Stimulated activated CD4-positive, alpha-beta T cell treated with anti-CD3 and anti-CD28 coated beads, Interleukin-1b, Interleukin-23, amount 100 ng/mL, for 1 hour (primary cell): ENCODE measurements around the gene RTEL1.
"Not testable (repeated sequence)": the region's sequence is repeated elsewhere in the genome, so short reads cannot be mapped to it uniquely, and the experiment has no call there.

Experiments used
- DNase-seq, 2 donors: peaks; one replicate each; pipeline ENCODE4 v3.0.0-alpha.2; 2020; ENCODE audit warnings: low read depth in 2 of 2

RTEL1 gene

DNA sequence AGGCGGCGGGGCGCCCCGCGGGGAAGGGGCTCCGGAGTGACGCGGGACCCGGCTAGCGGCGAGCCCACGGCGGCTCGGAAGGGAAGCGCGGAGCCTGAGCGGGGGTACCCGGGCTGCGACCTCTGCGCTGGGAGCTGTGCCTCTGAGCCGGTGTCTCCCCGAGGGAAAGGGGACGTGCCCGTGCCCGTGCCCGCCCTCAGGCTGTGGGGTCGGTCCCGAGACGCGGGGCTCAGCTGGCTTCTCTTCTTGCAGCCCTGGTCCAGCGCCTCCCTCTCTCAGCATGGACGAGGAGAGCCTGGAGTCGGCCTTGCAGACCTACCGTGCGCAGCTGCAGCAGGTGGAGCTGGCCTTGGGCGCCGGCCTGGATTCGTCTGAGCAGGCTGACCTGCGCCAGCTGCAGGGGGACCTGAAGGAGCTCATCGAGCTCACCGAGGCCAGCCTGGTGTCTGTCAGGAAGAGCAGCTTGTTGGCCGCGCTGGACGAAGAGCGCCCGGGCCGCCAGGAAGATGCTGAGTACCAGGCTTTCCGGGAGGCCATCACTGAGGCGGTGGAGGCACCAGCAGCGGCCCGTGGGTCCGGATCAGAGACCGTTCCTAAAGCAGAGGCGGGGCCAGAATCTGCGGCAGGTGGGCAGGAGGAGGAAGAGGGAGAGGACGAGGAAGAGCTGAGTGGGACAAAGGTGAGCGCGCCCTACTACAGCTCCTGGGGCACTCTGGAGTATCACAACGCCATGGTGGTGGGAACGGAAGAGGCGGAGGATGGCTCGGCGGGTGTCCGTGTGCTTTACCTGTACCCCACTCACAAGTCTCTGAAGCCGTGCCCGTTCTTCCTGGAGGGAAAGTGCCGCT lies 50.4 kb downstream of the RTEL1 start:
- no peak for DNase-seq

DNA sequence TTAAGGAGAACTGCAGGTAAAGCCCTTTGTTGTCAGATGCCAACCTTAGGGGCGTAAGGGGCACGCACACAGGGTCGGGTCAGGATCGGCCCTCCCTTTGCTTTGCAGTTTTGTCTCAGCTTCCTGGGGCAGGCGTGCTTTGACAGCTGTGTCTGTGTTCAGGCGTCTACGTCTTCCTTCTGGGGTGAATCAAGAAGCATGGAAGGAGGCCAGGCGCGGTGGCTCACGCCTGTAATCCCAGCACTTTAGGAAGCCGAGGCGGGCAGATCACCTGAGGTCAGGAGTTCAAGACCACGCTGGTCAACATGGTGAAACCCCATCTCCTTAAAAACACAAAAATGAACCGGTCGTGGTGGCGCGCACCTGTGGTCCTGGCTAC lies 51.0 kb downstream of the RTEL1 start:
- DNase-seq: no peak

DNA sequence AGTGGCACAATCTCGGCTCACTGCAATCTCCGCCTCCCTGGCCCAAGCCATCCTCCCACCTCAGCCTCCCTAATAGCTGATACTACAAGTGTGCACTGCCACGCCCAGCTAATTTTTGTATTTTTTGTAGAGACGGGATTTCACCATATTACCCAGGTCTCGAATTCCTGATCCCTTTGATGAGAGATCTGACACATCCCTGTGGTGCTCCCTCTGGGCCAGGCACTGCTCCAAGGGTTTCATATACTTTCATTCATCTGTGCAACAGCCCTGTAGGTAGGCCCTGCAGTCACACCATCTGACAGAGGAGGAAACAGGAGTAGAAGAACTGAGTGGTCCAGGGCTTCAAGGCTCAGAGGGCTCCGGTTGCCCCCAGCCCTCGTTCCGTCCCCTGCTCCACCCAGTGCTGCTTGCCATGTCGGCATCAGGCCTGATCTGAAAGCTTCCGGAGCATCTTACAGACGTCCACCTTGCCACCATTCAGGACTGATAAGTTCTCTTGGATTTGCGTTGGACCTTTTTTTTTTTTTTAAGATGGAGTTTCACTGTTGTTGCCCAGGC lies 53.1 kb downstream of the RTEL1 start:
- no peak for DNase-seq

DNA sequence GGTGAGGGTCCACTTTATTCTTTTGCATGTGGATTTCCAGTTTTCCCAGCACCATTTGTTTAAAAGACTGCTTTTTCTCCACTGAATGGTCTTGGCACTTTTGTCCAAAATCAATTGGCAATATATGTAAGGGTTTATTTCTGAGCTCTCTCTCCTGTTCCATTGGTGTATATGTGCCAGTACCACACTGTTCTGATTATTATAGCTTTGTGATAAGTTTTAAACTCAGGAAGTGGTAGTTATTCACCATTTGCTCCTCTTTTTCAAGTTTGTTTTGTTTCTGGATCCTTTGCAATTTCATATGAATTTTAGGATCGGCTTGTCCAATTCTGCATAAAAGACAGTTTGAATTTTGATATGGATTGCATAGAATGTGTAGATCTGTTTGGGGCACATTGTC lies 54.1 kb downstream of the RTEL1 start:
- no peak for DNase-seq

DNA sequence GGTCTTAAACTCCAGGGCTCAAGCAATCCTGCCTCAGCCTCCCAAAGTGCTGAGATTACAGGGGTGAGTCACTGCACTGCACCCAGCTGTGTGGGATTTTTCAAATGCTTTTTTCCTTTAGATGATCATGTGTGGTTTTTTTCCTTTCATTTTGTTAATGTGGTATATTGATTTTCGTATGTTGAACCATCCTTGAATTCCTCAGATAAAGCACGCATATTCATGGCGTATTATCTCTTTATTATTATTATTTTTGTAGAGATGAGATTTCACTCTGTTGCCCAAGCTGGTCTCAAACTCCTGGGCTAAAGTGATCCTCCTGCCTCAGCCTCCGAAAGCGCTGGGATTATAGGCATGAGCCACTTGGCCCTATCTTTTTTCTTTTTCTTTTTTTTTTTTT lies 56.7 kb downstream of the RTEL1 start:
- no peak for DNase-seq

DNA sequence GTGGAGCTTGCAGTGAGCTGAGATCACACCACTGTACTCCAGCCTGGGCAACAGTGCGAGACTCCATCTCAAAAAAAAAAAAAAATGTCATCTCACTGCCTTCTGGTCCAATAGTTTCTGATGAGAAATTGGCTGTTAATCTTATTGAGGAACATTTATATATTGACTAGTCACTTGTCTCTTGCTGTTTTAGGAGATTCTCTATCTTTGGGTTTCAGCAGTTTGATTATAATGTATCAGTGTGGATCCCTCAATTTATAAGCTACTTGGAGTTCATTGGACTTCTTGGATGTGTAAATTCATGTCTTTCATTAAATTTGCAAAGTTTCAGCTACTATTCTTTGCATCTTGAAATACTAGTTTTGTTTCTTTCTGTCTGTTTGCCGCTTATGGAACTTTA lies 60.9 kb downstream of the RTEL1 start:
- DNase-seq: no peak

DNA sequence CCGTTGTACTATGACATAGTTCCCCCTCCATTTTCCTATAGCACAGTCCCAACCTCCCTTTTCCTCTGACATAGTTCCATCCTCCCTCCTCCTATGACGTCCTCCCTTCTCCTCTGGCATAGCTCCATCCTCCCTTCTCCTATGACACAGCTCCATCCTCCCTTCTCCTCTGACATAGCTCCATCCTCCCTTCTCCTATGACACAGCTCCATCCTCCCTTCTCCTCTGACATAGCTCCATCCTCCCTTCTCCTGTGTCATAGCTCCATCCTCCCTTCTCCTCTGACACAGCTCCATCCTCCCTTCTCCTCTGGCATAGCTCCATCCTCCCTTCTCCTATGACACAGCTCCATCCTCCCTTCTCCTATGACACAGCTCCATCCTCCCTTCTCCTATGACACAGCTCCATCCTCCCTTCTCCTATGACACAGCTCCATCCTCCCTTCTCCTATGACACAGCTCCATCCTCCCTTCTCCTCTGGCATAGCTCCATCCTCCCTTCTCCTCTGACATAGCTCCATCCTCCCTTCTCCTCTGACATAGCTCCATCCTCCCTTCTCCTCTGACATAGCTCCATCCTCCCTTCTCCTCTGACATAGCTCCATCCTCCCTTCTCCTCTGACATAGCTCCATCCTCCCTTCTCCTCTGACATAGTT lies 65.0 kb downstream of the RTEL1 start:
- not testable (repeated sequence) for DNase-seq

DNA sequence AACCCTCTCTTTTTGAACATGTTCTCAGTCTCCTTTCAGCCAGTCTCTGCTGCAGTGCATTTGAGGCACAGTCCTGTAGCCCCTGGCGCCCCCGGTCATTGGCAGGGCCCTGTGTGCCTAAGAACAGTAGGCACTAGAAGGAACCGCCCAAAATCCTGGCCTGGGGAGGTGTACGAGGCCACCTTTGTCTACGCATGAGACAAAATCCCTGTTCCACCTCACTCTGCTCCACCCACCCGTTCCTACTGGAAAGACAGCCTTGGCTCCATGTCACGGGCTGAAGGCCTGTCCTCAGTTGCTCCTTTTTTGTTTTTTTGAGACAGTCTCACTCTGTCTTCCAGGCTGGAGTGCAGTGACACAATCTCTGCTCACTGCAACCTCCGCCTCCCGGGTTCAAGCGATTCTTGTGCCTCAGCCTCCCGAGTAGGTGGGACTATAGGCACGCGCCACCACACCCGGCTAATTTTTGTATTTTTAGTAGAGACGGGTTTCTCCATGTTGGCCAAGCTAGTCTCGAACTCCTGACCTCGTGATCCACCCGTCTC lies 72.1 kb downstream of the RTEL1 start:
- not testable (repeated sequence) for DNase-seq

DNA sequence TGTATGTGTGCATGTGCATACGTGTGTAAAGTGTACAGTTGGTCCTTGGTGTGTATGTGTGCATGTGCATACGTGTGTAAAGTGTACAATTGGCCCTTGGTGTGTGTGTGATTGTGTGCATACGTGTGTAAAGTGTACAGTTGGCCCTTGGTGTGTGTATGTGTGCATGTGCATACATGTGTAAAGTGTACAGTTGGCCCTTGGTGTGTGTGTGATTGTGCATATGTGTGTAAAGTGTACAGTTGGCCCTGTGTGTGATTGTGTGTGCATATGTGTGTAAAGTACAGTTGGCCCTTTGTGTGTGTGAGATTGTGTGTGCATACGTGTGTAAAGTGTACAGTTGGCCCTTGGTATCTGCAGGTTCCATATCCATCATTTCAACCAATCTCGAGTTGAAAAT lies 73.3 kb downstream of the RTEL1 start:
- no peak for DNase-seq

DNA sequence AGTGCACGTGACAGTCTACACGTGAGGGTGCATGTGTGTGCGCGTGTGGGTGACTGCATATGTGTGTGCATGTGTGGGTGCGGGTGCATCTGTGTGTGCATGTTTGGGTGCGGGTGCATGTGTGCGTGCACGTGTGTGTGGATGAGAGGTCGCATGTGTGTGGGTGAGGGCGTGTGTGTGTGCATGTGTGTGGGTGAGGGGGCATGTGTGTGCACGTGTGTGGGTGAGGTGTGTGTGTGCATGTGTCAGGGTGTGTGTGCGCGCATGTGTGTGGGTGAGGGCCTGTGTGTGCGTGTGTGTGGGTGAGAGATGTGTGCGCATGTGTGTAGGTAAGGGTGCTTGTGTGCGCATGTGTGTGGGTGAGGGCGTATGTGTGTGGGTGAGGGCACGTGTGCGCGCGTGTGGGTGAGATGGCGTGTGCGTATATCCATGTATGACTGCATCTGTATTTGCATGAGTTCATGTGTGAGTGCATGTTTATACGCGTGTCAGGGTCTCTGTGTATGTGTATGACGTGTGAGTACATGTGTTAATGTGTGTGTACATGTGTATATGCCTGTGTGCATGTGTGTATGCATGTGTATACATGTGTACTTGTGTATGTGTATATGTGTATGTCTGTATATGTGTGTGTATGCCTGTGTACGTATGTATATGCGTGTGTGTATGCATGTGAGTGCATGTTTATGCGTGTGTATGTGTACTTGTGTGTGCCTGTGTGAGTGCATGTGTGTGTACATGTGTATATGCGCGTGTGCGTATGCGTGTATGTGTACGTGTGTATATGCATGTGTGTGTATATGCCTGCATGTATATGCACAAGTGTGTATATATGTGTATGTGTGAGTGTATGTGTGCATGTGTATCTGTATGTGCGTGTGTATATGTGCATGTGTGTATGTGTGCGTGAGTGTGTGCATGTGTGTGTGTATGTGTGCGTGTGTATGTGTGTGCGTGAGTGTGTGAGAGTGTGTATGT lies 74.3 kb downstream of the RTEL1 start:
- DNase-seq: no peak

DNA sequence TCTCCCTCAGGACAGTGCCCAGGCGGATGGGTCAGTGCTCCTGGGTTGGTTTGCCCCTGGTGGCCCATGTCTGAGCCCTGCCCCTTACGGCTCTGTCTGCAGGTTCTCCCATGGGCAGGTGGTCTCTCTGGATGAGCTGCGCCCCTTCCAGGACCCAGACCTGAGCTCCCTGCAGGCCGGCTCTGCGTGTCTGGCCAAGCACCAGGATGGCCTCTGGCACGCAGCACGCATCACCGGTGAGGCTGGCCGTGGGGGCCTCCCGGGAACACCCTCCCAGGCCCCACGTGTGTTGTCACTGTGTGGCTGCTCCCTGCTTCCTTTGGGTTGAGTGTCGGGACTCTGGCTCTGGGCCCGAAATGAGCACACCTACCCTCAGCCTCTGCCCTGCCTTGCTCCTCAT lies 75.0 kb downstream of the RTEL1 start:
- DNase-seq: no peak

DNA sequence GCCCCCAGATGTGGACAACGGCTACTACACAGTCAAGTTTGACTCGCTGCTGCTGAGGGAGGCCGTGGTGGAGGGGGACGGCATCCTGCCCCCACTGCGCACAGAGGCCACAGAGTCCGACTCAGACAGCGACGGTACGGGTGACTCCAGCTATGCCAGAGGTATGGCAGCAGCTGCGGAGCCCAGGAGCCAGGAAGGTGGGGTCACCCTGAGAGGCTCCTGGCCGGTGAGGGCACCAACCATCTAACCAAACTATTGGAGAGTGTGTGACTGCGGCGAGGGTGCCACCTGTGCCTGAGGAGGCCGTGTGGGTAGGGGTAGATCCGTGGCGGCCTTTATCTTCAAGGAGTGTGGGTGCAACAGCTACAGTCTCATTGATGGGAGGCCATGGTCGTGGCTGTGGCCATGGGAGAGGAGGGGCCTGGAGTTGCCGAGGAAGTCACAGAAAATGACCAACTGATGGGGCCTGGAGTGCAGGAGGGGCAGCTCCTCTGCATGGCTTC lies 75.5 kb downstream of the RTEL1 start:
- no peak for DNase-seq

DNA sequence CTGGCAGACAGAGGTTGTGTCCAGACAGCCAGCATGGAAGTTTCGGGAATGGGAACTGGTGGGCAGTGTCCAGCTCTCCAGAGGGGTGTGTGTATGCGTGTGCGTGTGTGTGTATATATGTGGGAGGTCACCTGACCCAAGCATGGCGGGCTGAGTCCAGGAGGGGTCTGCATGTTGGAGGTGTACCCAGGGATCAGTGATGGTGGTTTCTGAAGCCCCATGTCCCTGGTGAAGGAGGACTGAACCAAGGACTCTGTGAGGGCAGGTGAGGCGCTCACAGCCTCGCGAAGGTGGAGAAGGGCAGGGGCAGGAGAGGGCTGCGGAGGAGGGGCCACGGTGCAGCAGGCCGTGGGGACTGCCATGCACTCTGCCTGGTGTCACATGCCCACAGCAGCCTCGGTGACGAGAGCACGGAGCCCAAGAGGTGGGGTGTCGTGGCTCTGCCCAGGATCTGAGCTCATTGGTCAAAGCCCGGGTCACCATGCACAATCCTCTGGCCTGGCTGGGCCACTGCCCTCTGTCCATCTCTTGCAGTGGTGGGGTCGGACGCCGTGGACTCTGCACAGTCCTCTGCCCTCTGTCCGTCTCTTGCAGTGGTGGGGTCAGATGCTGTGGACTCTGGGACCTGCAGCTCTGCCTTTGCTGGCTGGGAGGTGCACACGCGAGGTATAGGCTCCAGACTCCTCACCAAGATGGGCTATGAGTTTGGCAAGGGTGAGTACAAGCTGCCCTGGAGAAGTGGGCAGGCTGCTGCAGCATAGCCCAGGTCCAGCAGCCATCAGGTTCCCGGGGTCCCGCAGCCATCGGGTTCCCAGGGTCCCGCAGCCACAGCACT lies 76.2 kb downstream of the RTEL1 start:
- no peak for DNase-seq

DNA sequence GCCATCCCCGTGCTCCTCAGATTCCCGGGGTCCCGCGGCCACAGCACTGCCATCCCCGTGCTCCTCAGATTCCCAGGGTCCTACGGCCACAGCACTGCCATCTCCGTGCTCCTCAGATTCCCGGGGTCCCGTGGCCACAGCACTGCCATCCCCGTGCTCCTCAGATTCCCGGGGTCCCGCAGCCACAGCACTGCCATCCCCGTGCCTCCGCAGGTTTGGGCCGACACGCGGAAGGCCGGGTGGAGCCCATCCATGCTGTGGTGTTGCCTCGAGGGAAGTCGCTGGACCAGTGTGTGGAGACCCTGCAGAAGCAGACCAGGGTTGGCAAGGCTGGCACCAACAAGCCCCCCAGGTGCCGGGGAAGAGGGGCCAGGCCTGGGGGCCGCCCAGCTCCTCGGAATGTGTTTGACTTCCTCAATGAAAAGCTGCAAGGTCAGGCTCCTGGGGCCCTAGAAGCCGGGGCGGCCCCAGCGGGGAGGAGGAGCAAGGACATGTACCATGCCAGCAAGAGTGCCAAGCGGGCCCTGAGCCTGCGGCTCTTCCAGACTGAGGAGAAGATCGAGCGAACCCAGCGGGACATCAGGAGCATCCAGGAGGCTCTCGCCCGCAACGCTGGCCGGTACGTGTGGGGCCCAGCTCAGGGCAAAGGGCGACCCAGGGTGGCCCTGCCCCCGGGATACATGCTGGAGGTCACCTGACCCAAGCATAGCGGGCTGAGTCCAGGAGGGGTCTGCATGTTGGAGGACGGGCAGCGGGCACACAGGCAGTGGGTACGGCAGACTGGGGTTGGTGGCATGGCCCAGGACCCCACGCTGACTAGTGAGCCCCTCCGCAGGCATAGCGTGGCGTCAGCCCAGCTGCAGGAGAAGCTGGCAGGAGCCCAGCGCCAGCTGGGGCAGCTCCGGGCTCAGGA lies 77.1 kb downstream of the RTEL1 start:
- no peak for DNase-seq

DNA sequence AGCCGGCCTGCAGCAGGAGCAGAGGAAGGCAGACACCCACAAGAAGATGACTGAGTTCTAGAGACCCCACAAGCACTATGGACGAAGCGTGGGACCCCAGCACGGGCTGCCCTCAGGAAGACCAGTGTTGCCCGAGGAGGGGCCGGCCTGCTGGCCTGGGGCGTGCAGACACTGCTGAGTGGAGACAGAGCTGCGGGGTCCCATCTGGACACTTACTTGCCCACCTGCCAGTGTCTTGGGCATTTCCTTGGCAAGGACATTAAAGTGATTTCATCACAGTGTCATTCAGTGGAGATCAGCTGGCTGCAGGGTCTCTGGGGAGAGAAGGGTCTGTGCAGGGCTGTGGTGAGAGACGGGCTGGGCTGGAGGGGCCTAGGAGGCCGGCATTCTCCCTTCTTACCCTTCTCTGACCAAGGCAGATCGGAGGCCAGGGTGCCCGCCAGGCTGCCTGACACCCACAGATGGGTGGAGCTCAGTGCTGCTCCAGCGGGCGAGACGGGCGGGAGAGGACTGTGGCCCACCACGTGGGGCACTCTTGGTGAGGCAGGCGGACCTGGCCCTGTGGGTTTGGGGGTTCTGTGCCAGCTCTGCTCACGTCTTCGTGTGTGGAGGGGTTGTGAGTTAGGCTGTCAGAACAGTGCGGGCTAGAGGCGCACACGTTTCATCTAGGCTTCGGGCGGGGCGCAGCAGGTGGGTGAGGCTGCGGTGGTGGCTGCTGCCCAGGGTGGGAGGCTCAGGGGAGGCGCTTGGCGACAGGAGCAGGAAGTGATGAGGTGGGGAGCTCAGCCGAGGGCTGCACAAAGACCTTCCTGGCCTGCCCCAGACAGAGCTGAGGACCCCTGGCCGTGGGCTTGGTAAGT lies 78.0 kb downstream of the RTEL1 start, which contains the start of gene LIME1:
Gene LIME1 (plus strand): TSS at position 806 of the 860 bp plus-strand sequence. CDS start 886 bp downstream, outside the sequence.
- DNase-seq: no peak

DNA sequence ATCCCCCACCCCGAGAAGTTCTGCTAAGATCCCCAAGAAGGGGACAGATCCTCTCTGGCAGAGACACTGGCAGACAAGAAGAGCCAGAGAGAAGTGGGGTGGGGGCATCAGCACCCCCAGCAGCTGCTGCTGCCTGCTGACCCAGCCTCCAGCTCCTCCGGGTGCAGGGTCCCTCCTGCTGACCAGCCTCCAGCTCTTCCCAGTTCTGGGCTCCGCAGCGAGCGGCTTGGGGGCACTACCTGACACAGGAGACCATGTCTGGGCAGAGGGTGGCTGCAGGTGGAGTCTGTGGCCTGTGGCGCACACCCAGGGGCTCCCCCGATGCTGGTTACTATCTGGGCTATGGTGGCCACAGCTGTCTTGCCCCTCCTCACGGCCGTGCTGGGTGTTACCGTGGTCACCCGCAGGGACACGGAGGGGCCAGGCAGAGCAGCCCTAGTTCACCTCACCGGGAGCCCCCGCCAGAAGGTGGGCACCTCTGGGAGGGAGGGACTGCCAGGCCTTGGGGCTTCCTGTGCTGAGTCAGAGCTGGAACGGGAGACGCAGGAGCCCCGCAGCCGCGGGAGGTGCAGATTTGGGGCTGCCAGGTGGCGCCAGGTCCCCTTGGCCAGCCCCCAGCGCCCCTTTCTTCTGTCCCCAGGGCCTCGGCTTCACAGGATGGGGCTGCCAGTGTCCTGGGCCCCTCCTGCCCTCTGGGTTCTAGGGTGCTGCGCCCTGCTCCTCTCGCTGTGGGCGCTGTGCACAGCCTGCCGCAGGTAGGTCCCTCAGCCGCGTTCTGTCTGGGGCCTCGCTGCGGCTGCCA lies 79.0 kb downstream of the RTEL1 start:
- DNase-seq: no peak

DNA sequence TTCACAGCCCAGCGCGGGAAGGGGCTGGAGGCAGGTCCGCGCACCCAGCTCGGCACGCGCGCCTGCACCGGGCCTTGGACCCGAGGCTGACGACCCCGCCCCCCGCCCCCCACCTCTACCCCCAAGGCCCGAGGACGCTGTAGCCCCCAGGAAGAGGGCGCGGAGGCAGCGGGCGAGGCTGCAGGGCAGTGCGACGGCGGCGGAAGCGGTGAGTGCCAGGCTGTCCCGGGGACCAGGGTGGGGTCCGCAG lies 79.5 kb downstream of the RTEL1 start:
- DNase-seq: no peak
